K562 (cell line): ENCODE results near the gene DAP.

Experiments
- ATF3 ChIP-seq, 2 experiments: fragments of 450-650 bp in 1 of 2; sonication (generic) in 1 of 2; formaldehyde crosslinking in 1 of 2; IDR thresholded peaks in 1 of 2; conservative IDR thresholded peaks in 1 of 2; 2 replicates each; pipeline versions ENCODE4 v1.6.1 to v1.8.1; 2016 to 2023; ENCODE audit warnings: mild to moderate bottlenecking in 2 of 2, moderate library complexity in 2 of 2, inconsistent platforms in 1 of 2, missing genetic modification reagents in 1 of 2
- CEBPB ChIP-seq: fragments of 450-650 bp; IDR thresholded peaks from 2 replicates; pipeline ENCODE4 v1.6.1; 2016; ENCODE audit warnings: missing genetic modification characterization, missing compliant biosample characterization
- CREB5 ChIP-seq: fragments of 250-450 bp; sonication (Bioruptor Pico); IDR thresholded peaks from 2 replicates; pipeline ENCODE4 v1.5.0; 2020; ENCODE audit warnings: mild to moderate bottlenecking
- CUX1 ChIP-seq: fragments of 200-800 bp; sonication (Bioruptor generic); IDR thresholded peaks from 2 replicates; pipeline ENCODE4 v1.6.1; 2016; ENCODE audit warnings: missing genetic modification characterization, missing compliant biosample characterization
- EZH2 ChIP-seq: IDR thresholded peaks from 2 replicates; pipeline ENCODE4 v1.6.1; 2012; ENCODE audit warnings: low read depth, mild to moderate bottlenecking, inconsistent platforms, low read length, borderline replicate concordance
- HNRNPLL ChIP-seq: fragments of 200-400 bp; formaldehyde crosslinking; IDR thresholded peaks from 2 replicates; pipeline ENCODE4 v1.6.1; 2017; ENCODE audit warnings: low read length, low read depth, mild to moderate bottlenecking; ENCODE audit not compliant: poor library complexity, severe bottlenecking
- POLR2A ChIP-seq: fragments of 450-650 bp; conservative IDR thresholded peaks from 2 replicates; pipeline ENCODE4 v1.6.1; 2016
- RAD21 ChIP-seq, 2 experiments: fragments of 250-450 bp in 1 of 2; fragments of 450-650 bp in 1 of 2; sonication (Bioruptor Pico) in 1 of 2; formaldehyde crosslinking in 1 of 2; IDR thresholded peaks in 1 of 2; conservative IDR thresholded peaks in 1 of 2; 2 replicates each; pipeline versions ENCODE4 v1.4.0 to v1.8.0; 2020 to 2022; ENCODE audit warnings: mild to moderate bottlenecking in 2 of 2, moderate library complexity in 1 of 2
- ZSCAN32 ChIP-seq: fragments of 450-650 bp; formaldehyde crosslinking; IDR thresholded peaks from 2 replicates; pipeline ENCODE4 v1.4.0; 2020; ENCODE audit warnings: mild to moderate bottlenecking, moderate library complexity
- TF ChIP-seq, protein P1 (sequence below), 3 experiments: IDR thresholded peaks in 2 of 3; conservative IDR thresholded peaks in 1 of 3; 2 replicates each; pipeline ENCODE4 v1.5.1; 2011 to 2012; ENCODE audit warnings: low read length in 3 of 3, mild to moderate bottlenecking in 3 of 3, control low read depth in 2 of 3, improper control_type of control experiment in 1 of 3, inconsistent platforms in 1 of 3, low read depth in 1 of 3, mixed read lengths in 1 of 3, moderate library complexity in 1 of 3; ENCODE audit not compliant: insufficient read depth in 2 of 3
- TF ChIP-seq, protein P2 (sequence below): sonication (generic); formaldehyde crosslinking; IDR thresholded peaks from 2 replicates; pipeline ENCODE4 v1.8.1; 2023; ENCODE audit warnings: mild to moderate bottlenecking, missing genetic modification reagents
- TF ChIP-seq, protein P3 (sequence below): sonication (generic); formaldehyde crosslinking; IDR thresholded peaks from 2 replicates; pipeline ENCODE4 v1.8.1; 2022; ENCODE audit warnings: missing genetic modification reagents

DNA sequence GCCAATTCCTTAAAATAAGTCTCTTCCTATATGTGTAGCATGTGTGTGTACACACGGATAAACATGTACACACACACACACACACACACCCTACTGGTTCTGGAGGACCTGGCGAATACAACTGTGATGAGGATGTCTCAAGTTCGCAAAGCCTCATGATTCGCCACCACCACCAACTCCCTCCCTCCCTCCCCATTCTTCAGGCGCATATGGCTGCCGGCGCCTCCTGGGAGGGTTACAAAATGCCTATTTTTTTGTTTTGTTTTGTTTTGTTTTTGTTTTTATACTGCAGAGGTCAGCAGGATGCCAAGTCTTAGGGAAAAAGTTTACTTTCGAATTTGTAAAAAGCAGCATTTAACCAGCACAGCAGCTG, 88.0 kb downstream of the DAP start:
- no peak for TF ChIP-seq CUX1 (CRISPR knock-in tag)
- no peak for TF ChIP-seq RAD21 (CRISPR knock-in tag; conservative IDR thresholded peaks at IDR 0.05 in 1 of 2, IDR thresholded peaks at IDR 0.05 in 1 of 2)
- TF ChIP-seq CREB5 (CRISPR knock-in tag), result no peak
- TF ChIP-seq, protein P1, sequence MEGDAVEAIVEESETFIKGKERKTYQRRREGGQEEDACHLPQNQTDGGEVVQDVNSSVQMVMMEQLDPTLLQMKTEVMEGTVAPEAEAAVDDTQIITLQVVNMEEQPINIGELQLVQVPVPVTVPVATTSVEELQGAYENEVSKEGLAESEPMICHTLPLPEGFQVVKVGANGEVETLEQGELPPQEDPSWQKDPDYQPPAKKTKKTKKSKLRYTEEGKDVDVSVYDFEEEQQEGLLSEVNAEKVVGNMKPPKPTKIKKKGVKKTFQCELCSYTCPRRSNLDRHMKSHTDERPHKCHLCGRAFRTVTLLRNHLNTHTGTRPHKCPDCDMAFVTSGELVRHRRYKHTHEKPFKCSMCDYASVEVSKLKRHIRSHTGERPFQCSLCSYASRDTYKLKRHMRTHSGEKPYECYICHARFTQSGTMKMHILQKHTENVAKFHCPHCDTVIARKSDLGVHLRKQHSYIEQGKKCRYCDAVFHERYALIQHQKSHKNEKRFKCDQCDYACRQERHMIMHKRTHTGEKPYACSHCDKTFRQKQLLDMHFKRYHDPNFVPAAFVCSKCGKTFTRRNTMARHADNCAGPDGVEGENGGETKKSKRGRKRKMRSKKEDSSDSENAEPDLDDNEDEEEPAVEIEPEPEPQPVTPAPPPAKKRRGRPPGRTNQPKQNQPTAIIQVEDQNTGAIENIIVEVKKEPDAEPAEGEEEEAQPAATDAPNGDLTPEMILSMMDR (IDR thresholded peaks at IDR 0.05 in 2 of 3, conservative IDR thresholded peaks at IDR 0.05 in 1 of 3; ENCODE audit: insufficient read depth in 2 of 3, low read depth in 1 of 3, low read length in 3 of 3), result no peak
- TF ChIP-seq, protein P2, sequence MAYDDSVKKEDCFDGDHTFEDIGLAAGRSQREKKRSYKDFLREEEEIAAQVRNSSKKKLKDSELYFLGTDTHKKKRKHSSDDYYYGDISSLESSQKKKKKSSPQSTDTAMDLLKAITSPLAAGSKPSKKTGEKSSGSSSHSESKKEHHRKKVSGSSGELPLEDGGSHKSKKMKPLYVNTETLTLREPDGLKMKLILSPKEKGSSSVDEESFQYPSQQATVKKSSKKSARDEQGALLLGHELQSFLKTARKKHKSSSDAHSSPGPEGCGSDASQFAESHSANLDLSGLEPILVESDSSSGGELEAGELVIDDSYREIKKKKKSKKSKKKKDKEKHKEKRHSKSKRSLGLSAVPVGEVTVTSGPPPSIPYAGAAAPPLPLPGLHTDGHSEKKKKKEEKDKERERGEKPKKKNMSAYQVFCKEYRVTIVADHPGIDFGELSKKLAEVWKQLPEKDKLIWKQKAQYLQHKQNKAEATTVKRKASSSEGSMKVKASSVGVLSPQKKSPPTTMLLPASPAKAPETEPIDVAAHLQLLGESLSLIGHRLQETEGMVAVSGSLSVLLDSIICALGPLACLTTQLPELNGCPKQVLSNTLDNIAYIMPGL (CRISPR knock-in tag), result no peak
- no peak for TF ChIP-seq EZH2
- TF ChIP-seq, protein P3, sequence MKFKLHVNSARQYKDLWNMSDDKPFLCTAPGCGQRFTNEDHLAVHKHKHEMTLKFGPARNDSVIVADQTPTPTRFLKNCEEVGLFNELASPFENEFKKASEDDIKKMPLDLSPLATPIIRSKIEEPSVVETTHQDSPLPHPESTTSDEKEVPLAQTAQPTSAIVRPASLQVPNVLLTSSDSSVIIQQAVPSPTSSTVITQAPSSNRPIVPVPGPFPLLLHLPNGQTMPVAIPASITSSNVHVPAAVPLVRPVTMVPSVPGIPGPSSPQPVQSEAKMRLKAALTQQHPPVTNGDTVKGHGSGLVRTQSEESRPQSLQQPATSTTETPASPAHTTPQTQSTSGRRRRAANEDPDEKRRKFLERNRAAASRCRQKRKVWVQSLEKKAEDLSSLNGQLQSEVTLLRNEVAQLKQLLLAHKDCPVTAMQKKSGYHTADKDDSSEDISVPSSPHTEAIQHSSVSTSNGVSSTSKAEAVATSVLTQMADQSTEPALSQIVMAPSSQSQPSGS, result no peak
- no peak for TF ChIP-seq ATF3 (IDR thresholded peaks at IDR 0.05)
- TF ChIP-seq ATF3 (CRISPR knock-in tag; conservative IDR thresholded peaks at IDR 0.05), result no peak
- TF ChIP-seq POLR2A, result no peak
- no peak for TF ChIP-seq ZSCAN32 (CRISPR knock-in tag)
- TF ChIP-seq CEBPB (tag), result no peak
- TF ChIP-seq HNRNPLL, result no peak
